Astrocyte of the hippocampus (primary cell): ENCODE measurements around the gene DGKI.

Experiments used
- DNase-seq: peaks from one replicate; pipeline ENCODE4 v3.0.0; 2011; ENCODE audit warnings: low read depth, low spot score

DGKI gene

GRCh38 chr7:137871170-137871915, 24.6 kb upstream of the DGKI start:
- no peak for DNase-seq

GRCh38 chr7:137870684-137871083, 23.9 kb upstream of the DGKI start:
- DNase-seq: no peak

- no peak for DNase-seq
These were observed 23.3 kb upstream of the DGKI start for GRCh38 chr7:137870078-137870477.

GRCh38 chr7:137869260-137869659, 22.5 kb upstream of the DGKI start:
- no peak for DNase-seq

- DNase-seq: no peak
These were observed 20.5 kb upstream of the DGKI start for GRCh38 chr7:137867289-137867688.

- DNase-seq: no peak
These were observed 19.0 kb upstream of the DGKI start for GRCh38 chr7:137865764-137866163.

GRCh38 chr7:137862964-137863363, 16.2 kb upstream of the DGKI start:
- no peak for DNase-seq

GRCh38 chr7:137862358-137862757, 15.6 kb upstream of the DGKI start:
- DNase-seq: no peak

- DNase-seq: no peak
These were observed 13.8 kb upstream of the DGKI start for GRCh38 chr7:137860542-137860941.

GRCh38 chr7:137853053-137853452, 6.3 kb upstream of the DGKI start:
- no peak for DNase-seq

- DNase-seq: no peak
These were observed 5.3 kb upstream of the DGKI start for GRCh38 chr7:137852108-137852507.

- no peak for DNase-seq
These were observed 4.5 kb upstream of the DGKI start for GRCh38 chr7:137850972-137851945.

- no peak for DNase-seq
These were observed 3.8 kb upstream of the DGKI start for GRCh38 chr7:137850571-137850970.

- DNase-seq: no peak
These were observed 1.3 kb upstream of the DGKI start for GRCh38 chr7:137848095-137848494.

GRCh38 chr7:137847568-137848050, 835 bp upstream of the DGKI start:
- peak; percentile 40 for DNase-seq

- DNase-seq: no peak
These were observed 286 bp downstream of the DGKI start for GRCh38 chr7:137846549-137846826.

GRCh38 chr7:137844677-137845425, 1.9 kb downstream of the DGKI start:
- no peak for DNase-seq

GRCh38 chr7:137839903-137840779, 6.6 kb downstream of the DGKI start:
- DNase-seq: no peak

- DNase-seq: no peak
These were observed 8.0 kb downstream of the DGKI start for GRCh38 chr7:137838706-137839315.

GRCh38 chr7:137836541-137836940, 10.2 kb downstream of the DGKI start:
- DNase-seq: no peak

- DNase-seq: no peak
These were observed 10.7 kb downstream of the DGKI start for GRCh38 chr7:137836113-137836509.
